Caco-2 (cell line): ENCODE data around the gene MMP28. TPM values are rescaled to one million over a fixed set of nuclear protein-coding genes. Genes with fewer than 3 reads are reported as not detected.

Source experiments
- BruUV-seq: library from RNA; stranded (reverse); fragments of 400-500 nt; replicated peaks from 2 replicates; lab custom pipeline; 2021; lab: Mats Ljungman, UMichigan
- CTCF ChIA-PET: fragments of 300-600 bp; sonication (Branson Sonifier 250); formaldehyde crosslinking; loops from one replicate; lab custom pipeline; 2022; ENCODE audit warnings: antibody characterized with exemption; lab: Charles Lee
- POLR2A ChIA-PET: fragments of 300-600 bp; sonication (Branson Sonifier 250); formaldehyde crosslinking; loops from one replicate; lab custom pipeline; 2022; ENCODE audit warnings: antibody characterized with exemption; lab: Charles Lee
- DNase-seq, 2 experiments: peaks; one replicate each; pipeline versions ENCODE4 v3.0.0 to v3.0.0-alpha.2; 2020 to 2022
- H3K27me3 ChIP-seq: replicated peaks from 2 replicates; pipeline ENCODE4 v1.6.0; 2011; ENCODE audit warnings: low read length; ENCODE audit not compliant: control insufficient read depth, insufficient read depth
- H3K36me3 ChIP-seq: 2 replicates; pipeline ENCODE4 v1.5.1; 2011; ENCODE audit warnings: low read length; ENCODE audit not compliant: control insufficient read depth, insufficient read depth
- H3K4me1 ChIP-seq: fragments of 250-450 bp; sonication (Bioruptor Pico); 2 replicates; pipeline ENCODE4 v1.5.1; 2020; ENCODE audit warnings: mild to moderate bottlenecking
- H3K4me3 ChIP-seq: 2 replicates; pipeline ENCODE4 v1.5.1; 2011; ENCODE audit warnings: low read depth, mild to moderate bottlenecking, control low read depth, low read length
- H3K9me3 ChIP-seq: fragments of 250-450 bp; sonication (Bioruptor Pico); 2 replicates; pipeline ENCODE4 v1.5.1; 2020; ENCODE audit warnings: mild to moderate bottlenecking, moderate library complexity
- H3K27ac Mint-ChIP-seq: one replicate; pipeline ENCODE4 v1.8.0; 2022; ENCODE audit warnings: mixed read lengths; ENCODE audit not compliant: unreplicated experiment
- H3K27me3 Mint-ChIP-seq: one replicate; pipeline ENCODE4 v1.8.0; 2022; ENCODE audit warnings: mixed read lengths; ENCODE audit not compliant: insufficient read depth, unreplicated experiment
- H3K36me3 Mint-ChIP-seq: one replicate; pipeline ENCODE4 v1.8.0; 2022; ENCODE audit warnings: mild to moderate bottlenecking, mixed read lengths; ENCODE audit not compliant: insufficient read depth, unreplicated experiment
- H3K4me1 Mint-ChIP-seq: one replicate; pipeline ENCODE4 v1.8.0; 2022; ENCODE audit warnings: low read depth, mixed read lengths; ENCODE audit not compliant: unreplicated experiment
- H3K4me3 Mint-ChIP-seq: one replicate; pipeline ENCODE4 v1.8.0; 2022; ENCODE audit warnings: mild to moderate bottlenecking, moderate library complexity, mixed read lengths; ENCODE audit not compliant: unreplicated experiment
- H3K9me3 Mint-ChIP-seq: one replicate; pipeline ENCODE4 v1.8.0; 2022; ENCODE audit warnings: mixed read lengths; ENCODE audit not compliant: unreplicated experiment
- intact Hi-C: fragments of 100-400 bp; cut with micrococcal nuclease; formaldehyde crosslinking; loops from one replicate; pipeline ENCODE4 v1.10.0; 2022; ENCODE audit not compliant: unreplicated experiment
- total RNA-seq: library from RNA; stranded (reverse); gene quantifications from 2 replicates; pipeline ENCODE4 v1.2.3, GENCODE V29; 2022
- TF ChIP-seq, protein P1 (sequence below), 2 experiments: fragments of 200-600 bp in 1 of 2; IDR thresholded peaks; 1 replicate in 1 of 2; 2 replicates in 1 of 2; pipeline versions ENCODE4 v1.5.1 to v1.8.0; 2011 to 2022; ENCODE audit warnings: antibody characterized with exemption in 1 of 2, control low read depth in 1 of 2, inconsistent platforms in 1 of 2, low read depth in 1 of 2, low read length in 1 of 2, mild to moderate bottlenecking in 1 of 2, moderate library complexity in 1 of 2; ENCODE audit not compliant: insufficient read depth in 1 of 2, severe bottlenecking in 1 of 2, unreplicated experiment in 1 of 2

Gene MMP28
- total RNA-seq, 1 experiment from 2014 or later, result not detected

DNA sequence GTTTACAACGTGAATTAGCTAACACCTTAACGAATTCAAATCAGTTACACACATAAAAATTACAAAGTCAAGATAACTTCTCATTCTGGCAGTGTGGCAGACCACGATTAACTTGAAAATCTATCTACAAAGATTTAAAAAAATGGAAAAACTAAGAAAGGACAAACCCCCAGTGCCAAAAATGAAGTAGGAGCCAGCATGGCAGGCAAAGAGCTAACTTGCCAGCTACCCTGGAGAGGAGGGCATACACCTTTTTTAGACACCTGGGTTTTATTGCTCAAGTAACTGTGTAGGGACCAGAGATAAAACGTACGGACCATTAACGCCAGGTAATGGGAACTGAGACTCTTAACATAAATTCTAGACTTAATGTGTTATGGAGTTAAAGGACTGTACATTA, 16.3 kb upstream of the MMP28 start:
- Histone ChIP-seq H3K4me1 (peaks cover 12% of the 10 kb centered on the region; the same call in 1 of the 2 replicates), H3K4me3 (no peak overlapping the region), H3K36me3 (no peaks in the 10 kb centered on the region), H3K9me3 (no peaks in the 10 kb centered on the region), H3K27me3 (no peaks in the 10 kb centered on the region)
- no peak overlapping the region for H3K27ac Mint-ChIP-seq
- intact Hi-C loops, result no loop called here
- H3K9me3 Mint-ChIP-seq, result no peaks in the 10 kb centered on the region
- no peak overlapping the region for H3K4me3 Mint-ChIP-seq
- no TSS peak for BruUV-seq
- no peaks in the 10 kb centered on the region for H3K27me3 Mint-ChIP-seq
- peaks cover 16% of the 10 kb centered on the region for H3K4me1 Mint-ChIP-seq
- ChIA-PET POLR2A (interaction anchor here (0.6 kb wide), 1 partner anchor 12 kb away, joined by 7 read pairs; no protein-coding TSS in a partner anchor), CTCF (interaction anchor here (1.1 kb wide), 1 partner anchor 170 kb away, joined by 3 read pairs; no protein-coding TSS in a partner anchor)
- peaks cover 65% of the 10 kb centered on the region for H3K36me3 Mint-ChIP-seq
- DNase-seq, result no peak
- TF ChIP-seq, protein P1, sequence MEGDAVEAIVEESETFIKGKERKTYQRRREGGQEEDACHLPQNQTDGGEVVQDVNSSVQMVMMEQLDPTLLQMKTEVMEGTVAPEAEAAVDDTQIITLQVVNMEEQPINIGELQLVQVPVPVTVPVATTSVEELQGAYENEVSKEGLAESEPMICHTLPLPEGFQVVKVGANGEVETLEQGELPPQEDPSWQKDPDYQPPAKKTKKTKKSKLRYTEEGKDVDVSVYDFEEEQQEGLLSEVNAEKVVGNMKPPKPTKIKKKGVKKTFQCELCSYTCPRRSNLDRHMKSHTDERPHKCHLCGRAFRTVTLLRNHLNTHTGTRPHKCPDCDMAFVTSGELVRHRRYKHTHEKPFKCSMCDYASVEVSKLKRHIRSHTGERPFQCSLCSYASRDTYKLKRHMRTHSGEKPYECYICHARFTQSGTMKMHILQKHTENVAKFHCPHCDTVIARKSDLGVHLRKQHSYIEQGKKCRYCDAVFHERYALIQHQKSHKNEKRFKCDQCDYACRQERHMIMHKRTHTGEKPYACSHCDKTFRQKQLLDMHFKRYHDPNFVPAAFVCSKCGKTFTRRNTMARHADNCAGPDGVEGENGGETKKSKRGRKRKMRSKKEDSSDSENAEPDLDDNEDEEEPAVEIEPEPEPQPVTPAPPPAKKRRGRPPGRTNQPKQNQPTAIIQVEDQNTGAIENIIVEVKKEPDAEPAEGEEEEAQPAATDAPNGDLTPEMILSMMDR (IDR thresholded peaks at IDR 0.05; ENCODE audit: insufficient read depth in 1 of 2, low read depth in 1 of 2, low read length in 1 of 2, severe bottlenecking in 1 of 2, unreplicated experiment in 1 of 2), result no peak

DNA sequence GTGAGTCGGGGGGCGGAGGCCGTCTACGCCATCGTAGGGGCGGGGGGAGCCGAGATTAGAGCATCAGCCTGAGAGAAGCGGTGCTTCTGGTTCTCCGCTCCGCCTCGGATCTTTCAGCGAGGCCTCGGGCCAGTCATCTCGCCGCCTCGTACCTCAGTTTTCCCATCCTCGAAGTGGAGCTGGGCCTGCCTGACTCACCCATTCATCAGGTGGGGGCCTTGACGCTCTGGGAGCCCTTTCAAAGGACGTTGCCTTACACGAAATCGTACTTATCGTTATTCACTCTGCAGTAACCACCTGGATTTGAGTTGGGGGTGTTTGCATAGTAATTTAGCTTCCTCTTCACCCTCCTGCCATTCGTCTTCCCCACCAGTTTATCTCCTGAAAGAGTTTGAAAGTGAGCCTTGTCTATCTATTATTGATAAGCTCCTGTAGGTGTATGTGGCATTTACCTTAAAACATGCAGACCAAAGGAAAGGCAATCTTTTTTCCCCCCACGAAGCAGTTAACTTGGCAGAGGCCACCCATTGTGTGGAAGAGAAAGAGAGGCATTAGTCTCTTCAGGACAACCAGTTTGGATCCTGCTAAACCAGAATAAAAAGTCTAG, 14.5 kb upstream of the MMP28 start:
- CTCF ChIA-PET, result interaction anchor here (0.6 to 2.4 kb wide), 7 partner anchors 40 to 295 kb away, joined by 3 to 83 read pairs (median 5); partner anchors contain the start of gene RASL10B
- no peak for DNase-seq
- BruUV-seq, result no TSS peak
- Mint-ChIP-seq H3K9me3 (no peaks in the 10 kb centered on the region), H3K36me3 (peaks cover 47% of the 10 kb centered on the region), H3K27ac (peak overlapping the region; percentile 99), H3K4me1 (peaks cover 16% of the 10 kb centered on the region), H3K27me3 (no peaks in the 10 kb centered on the region), H3K4me3 (peak overlapping the region; percentile 92)
- Histone ChIP-seq H3K4me1 (peaks cover 12% of the 10 kb centered on the region; the same call in 1 of the 2 replicates), H3K9me3 (no peaks in the 10 kb centered on the region), H3K36me3 (no peaks in the 10 kb centered on the region), H3K4me3 (peak overlapping the region; percentile 97), H3K27me3 (no peaks in the 10 kb centered on the region)
- intact Hi-C loops, result loop anchor here (1.0 to 2.0 kb wide), 2 partner anchors 46 to 223 kb away; partner anchors contain the start of gene AP2B1
- POLR2A ChIA-PET, result interaction anchor here (1.0 to 2.5 kb wide), 5 partner anchors 10 to 792 kb away, joined by 3 to 44 read pairs (median 4); partner anchors contain the start of gene MRM1
- TF ChIP-seq, protein P1 (IDR thresholded peaks at IDR 0.05; ENCODE audit: insufficient read depth in 1 of 2, low read depth in 1 of 2, low read length in 1 of 2, severe bottlenecking in 1 of 2, unreplicated experiment in 1 of 2), result no peak

DNA sequence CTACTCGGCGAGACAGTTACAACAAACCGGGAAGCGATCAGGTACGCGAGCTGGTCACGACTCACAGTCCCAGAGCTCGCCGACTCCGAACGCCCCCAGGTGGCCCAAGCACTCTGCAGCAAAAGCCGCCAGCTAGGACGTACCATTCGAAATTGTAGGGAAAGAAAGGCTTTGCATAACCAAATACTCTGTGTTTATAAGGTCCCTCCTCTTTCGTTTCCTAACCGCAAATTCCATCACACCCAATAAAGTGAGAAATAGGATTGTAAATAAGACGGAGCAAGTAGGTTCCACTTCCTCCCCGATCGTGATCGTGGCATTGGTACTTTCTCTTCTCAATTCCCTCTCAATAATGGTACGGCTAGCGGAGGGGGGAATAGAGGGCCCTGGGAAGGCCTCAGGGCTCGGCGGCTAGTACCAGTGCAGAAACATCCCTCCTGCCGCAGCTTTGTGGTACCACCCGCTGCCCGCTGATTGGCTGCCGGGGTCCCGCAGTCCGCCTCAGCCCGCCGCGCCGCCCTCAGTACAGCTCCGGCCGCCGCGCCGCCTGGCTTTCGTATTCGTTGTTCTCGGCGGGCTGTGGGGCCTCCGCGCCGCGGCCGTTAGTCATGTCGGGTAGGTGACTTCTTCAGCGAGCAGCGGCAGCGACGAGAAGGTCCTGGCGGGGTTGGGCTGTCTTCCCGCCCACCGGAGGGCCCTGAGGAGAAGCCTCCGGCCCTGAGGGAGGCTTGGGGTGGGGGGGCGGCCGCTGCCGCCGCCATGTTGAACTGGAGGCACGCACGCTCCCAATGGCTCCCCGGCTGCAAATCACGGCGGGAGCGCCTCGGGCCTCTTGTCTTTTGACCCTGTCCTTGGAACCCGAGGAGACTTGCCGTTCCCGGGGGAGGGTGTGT, 13.8 kb upstream of the MMP28 start, which contains the start of gene TAF15:
Gene TAF15 (plus strand): TSS at position 523 of the 893 bp plus-strand sequence. CDS start 86 bp downstream, at position 609.
- Mint-ChIP-seq H3K4me1 (peaks cover 16% of the 10 kb centered on the region), H3K4me3 (peak within 1 kb of the TSS; percentile 92), H3K27ac (peak within 1 kb of the TSS; percentile 99), H3K27me3 (no peaks in the 10 kb centered on the region), H3K9me3 (no peaks in the 10 kb centered on the region), H3K36me3 (peaks cover 46% of the 10 kb centered on the region)
- Histone ChIP-seq H3K4me1 (peaks cover 12% of the 10 kb centered on the region; the same call in 1 of the 2 replicates), H3K4me3 (peak within 1 kb of the TSS; percentile 97), H3K9me3 (no peaks in the 10 kb centered on the region), H3K27me3 (no peaks in the 10 kb centered on the region), H3K36me3 (no peaks in the 10 kb centered on the region)
- ChIA-PET CTCF (interaction anchor here (0.6 to 2.4 kb wide), 13 partner anchors 8 to 231 kb away, joined by 3 to 83 read pairs (median 4); partner anchors contain the start of genes PEX12 and RASL10B), POLR2A (interaction anchor here (0.5 to 2.5 kb wide), 15 partner anchors 8 to 792 kb away, joined by 3 to 44 read pairs (median 4); partner anchors contain the start of genes MMP28 and MRM1)
- BruUV-seq, result no TSS peak
- DNase-seq, result peak; percentile 99
- TF ChIP-seq, protein P1 (IDR thresholded peaks at IDR 0.05; ENCODE audit: insufficient read depth in 1 of 2, low read depth in 1 of 2, low read length in 1 of 2, severe bottlenecking in 1 of 2, unreplicated experiment in 1 of 2), result peak; percentile 69 to 95
- intact Hi-C loops, result loop anchor here (1.0 to 2.0 kb wide), 2 partner anchors 45 to 222 kb away; partner anchors contain the start of gene AP2B1
